K562 (cell line): ENCODE measurements around the gene ZNF385D. TPM values are rescaled to one million over a fixed set of nuclear protein-coding genes. Genes with fewer than 3 reads are reported as not detected.

Experiments used
- ATAC-seq: fragments of 200-7000 bp; cut with Tn5 transposase; 3 replicates; pipeline ENCODE4 v1.9.1; 2020; ENCODE audit warnings: moderate library complexity
- BruUV-seq: library from RNA; stranded (reverse); fragments of 400-500 nt; replicated peaks from 2 replicates; lab custom pipeline; 2021; lab: Mats Ljungman, UMichigan
- CTCF ChIA-PET: fragments of 300-600 bp; formaldehyde crosslinking; extraction: SDS; loops from one replicate; lab custom pipeline; 2021; ENCODE audit warnings: low intra/inter-chr PET ratio; lab: Yijun Ruan, JAX
- POLR2A ChIA-PET: fragments of 300-600, 350-650 bp; sonication (Branson Sonifier 250); formaldehyde crosslinking; extraction: SDS; loops from one replicate; lab custom pipeline; 2021; ENCODE audit warnings: antibody characterized with exemption, inconsistent platforms; lab: Yijun Ruan, JAX
- DNase-seq, 4 experiments: peaks; one replicate each; pipeline versions ENCODE4 v3.0.0 to v3.0.0-alpha.2; 2011 to 2018; ENCODE audit warnings: low spot score in 3 of 4, mixed read lengths in 3 of 4; ENCODE audit errors: extremely low read depth in 1 of 4
- FAIRE-seq: peaks from 2 replicates; lab custom pipeline; 2011; peaks lifted over from hg19 to GRCh38; lab: Jason Lieb, UNC
- H2AFZ ChIP-seq: 2 replicates; pipeline ENCODE4 v1.6.0; 2011; ENCODE audit warnings: low read depth, low read length, control low read depth, inconsistent platforms
- H3K27ac ChIP-seq: fragments of 200-600 bp; 3 replicates; pipeline ENCODE4 v1.8.0; 2011; ENCODE audit warnings: low read depth, mild to moderate bottlenecking, control low read depth, inconsistent platforms, low read length, moderate library complexity, mixed read lengths; ENCODE audit errors: extremely low read depth
- H3K27me3 ChIP-seq, 2 experiments: fragments of 300-600 bp in 1 of 2; 2 replicates in 1 of 2; 3 replicates in 1 of 2; pipeline versions ENCODE4 v1.6.0 to v1.8.0; 2011; ENCODE audit warnings: inconsistent platforms in 2 of 2, low read length in 2 of 2, mild to moderate bottlenecking in 1 of 2, mixed read lengths in 1 of 2, moderate library complexity in 1 of 2; ENCODE audit not compliant: control insufficient read depth in 2 of 2, insufficient read depth in 2 of 2
- H3K36me3 ChIP-seq: fragments of 300-600 bp; 3 replicates; pipeline ENCODE4 v1.8.0; 2011; ENCODE audit warnings: mild to moderate bottlenecking, low read length, inconsistent platforms; ENCODE audit not compliant: control insufficient read depth, insufficient read depth
- H3K4me1 ChIP-seq, 2 experiments: fragments of 200-600 bp in 1 of 2; replicated peaks in 1 of 2; 2 replicates in 1 of 2; 3 replicates in 1 of 2; pipeline versions ENCODE4 v1.5.1 to v1.8.0; 2011; ENCODE audit warnings: inconsistent platforms in 2 of 2, low read length in 2 of 2, mild to moderate bottlenecking in 1 of 2, mixed read lengths in 1 of 2, moderate library complexity in 1 of 2; ENCODE audit not compliant: control insufficient read depth in 2 of 2, insufficient read depth in 2 of 2
- H3K4me2 ChIP-seq: 2 replicates; pipeline ENCODE4 v1.6.1; 2011; ENCODE audit warnings: low read length, control low read depth, inconsistent platforms, mixed read lengths; ENCODE audit not compliant: insufficient read depth
- H3K4me3 ChIP-seq: fragments of 200-600 bp; sonication (generic), shearing (Covaris generic); 2 replicates; pipeline ENCODE4 v1.5.1; 2016; ENCODE audit warnings: control low read depth, inconsistent platforms
- H3K79me2 ChIP-seq: fragments of 200-600 bp; 3 replicates; pipeline ENCODE4 v1.8.0; 2011; ENCODE audit warnings: low read length, inconsistent platforms; ENCODE audit not compliant: control insufficient read depth, insufficient read depth
- H3K9ac ChIP-seq, 2 experiments: 2 replicates each; pipeline versions ENCODE4 v1.6.0 to v1.6.1; 2011; ENCODE audit warnings: low read depth in 2 of 2, low read length in 2 of 2, control low read depth in 1 of 2, inconsistent platforms in 1 of 2, mild to moderate bottlenecking in 1 of 2, mixed read lengths in 1 of 2; ENCODE audit not compliant: insufficient read depth in 1 of 2
- H3K9me1 ChIP-seq: one replicate; pipeline ENCODE4 v1.6.0; 2011; ENCODE audit warnings: inconsistent platforms, mild to moderate bottlenecking, low read length, moderate library complexity; ENCODE audit not compliant: control insufficient read depth, insufficient read depth
- H3K9me3 ChIP-seq: replicated peaks from 2 replicates; pipeline ENCODE4 v1.5.1; 2011; ENCODE audit warnings: low read depth, low read length, inconsistent platforms; ENCODE audit not compliant: control insufficient read depth, insufficient read depth
- H4K20me1 ChIP-seq: replicated peaks from 2 replicates; pipeline ENCODE4 v1.6.1; 2011; ENCODE audit warnings: low read length, inconsistent platforms, mixed read lengths; ENCODE audit not compliant: control insufficient read depth, insufficient read depth
- CEBPG ChIP-seq, 3 experiments: fragments of 200-800 bp in 1 of 3; sonication (Bioruptor generic) in 1 of 3; sonication (generic) in 1 of 3; formaldehyde crosslinking in 1 of 3; IDR thresholded peaks in 2 of 3; conservative IDR thresholded peaks in 1 of 3; 2 replicates each; pipeline versions ENCODE4 v1.6.1 to v1.8.0; 2016 to 2022; ENCODE audit warnings: missing compliant biosample characterization in 2 of 3, missing genetic modification characterization in 2 of 3, mild to moderate bottlenecking in 1 of 3, missing genetic modification reagents in 1 of 3
- GABPB1 ChIP-seq: sonication (generic); formaldehyde crosslinking; IDR thresholded peaks from 2 replicates; pipeline ENCODE4 v1.8.0; 2022; ENCODE audit warnings: mild to moderate bottlenecking, missing genetic modification reagents
- HMG20B ChIP-seq: fragments of 250-450 bp; sonication (Bioruptor Pico); IDR thresholded peaks from 2 replicates; pipeline ENCODE4 v1.5.0; 2021; ENCODE audit warnings: mild to moderate bottlenecking
- HMGN3 ChIP-seq: IDR thresholded peaks from 2 replicates; pipeline ENCODE4 v1.6.1; 2011; ENCODE audit warnings: borderline replicate concordance, low read depth, mild to moderate bottlenecking, mixed read lengths, low read length; ENCODE audit not compliant: insufficient read length; ENCODE audit errors: extremely low read depth
- MEF2A ChIP-seq: IDR thresholded peaks from 2 replicates; pipeline ENCODE4 v1.6.1; 2011; ENCODE audit warnings: low read depth, mild to moderate bottlenecking, low read length, moderate library complexity; ENCODE audit not compliant: control insufficient read depth
- NCOA4 ChIP-seq: fragments of 450-650 bp; IDR thresholded peaks from 2 replicates; pipeline ENCODE4 v1.6.1; 2018; ENCODE audit warnings: mild to moderate bottlenecking; ENCODE audit not compliant: partially characterized antibody
- PHTF2 ChIP-seq: fragments of 250-450 bp; sonication (Bioruptor Pico); IDR thresholded peaks from 2 replicates; pipeline ENCODE4 v1.5.0; 2021; ENCODE audit warnings: mild to moderate bottlenecking
- TARDBP ChIP-seq: fragments of 450-650 bp; IDR thresholded peaks from 2 replicates; pipeline ENCODE4 v1.6.1; 2016
- ZNF324 ChIP-seq: fragments of 250-450 bp; sonication (Bioruptor Pico); IDR thresholded peaks from 2 replicates; pipeline ENCODE4 v1.4.0; 2020; ENCODE audit warnings: mild to moderate bottlenecking
- ZNF384 ChIP-seq: IDR thresholded peaks from 2 replicates; pipeline ENCODE4 v1.6.1; 2012; ENCODE audit warnings: low read depth, low read length, improper control_type of control experiment
- ZNF785 ChIP-seq: fragments of 250-450 bp; sonication (Bioruptor Pico); IDR thresholded peaks from 2 replicates; pipeline ENCODE4 v1.4.0; 2020; ENCODE audit warnings: mild to moderate bottlenecking
- WGBS: fragments of 100-300 bp; shearing (Covaris generic); methylation state at CpG from one replicate; pipeline ENCODE4 v1.1.6; 2016; ENCODE audit warnings: low coverage, mixed read lengths; ENCODE audit not compliant: insufficient coverage; ENCODE audit errors: missing lambda C conversion rate; 5-methylcytosine and 5-hydroxymethylcytosine counted together
- in situ Hi-C: fragments of 300-500 bp; cut with MboI; formaldehyde crosslinking; loops from 4 replicates; pipeline ENCODE4 v1.15.0; 2018; ENCODE audit warnings: inconsistent platforms, mixed read lengths
- intact Hi-C: fragments of 100-400 bp; cut with micrococcal nuclease; formaldehyde crosslinking; loops from 2 replicates; pipeline ENCODE4 v1.14.2; 2022
- polyA plus RNA-seq, 8 experiments: library from polyadenylated mRNA; depleted of rRNA in 4 of 8; stranded (reverse) in 5 of 8; unstranded in 3 of 8; fragments of >200 nt; fragmentation: Nextera tagmentation in 2 of 8; fragmentation: Illumina TruSeq in 1 of 8; extraction: Ambion mirVana in 2 of 8; extraction: Trizol in 1 of 8; gene quantifications; 2 replicates each; pipeline versions ENCODE4 v1.2.1 to v1.2.3, GENCODE V29; 2011 to 2014; ENCODE audit warnings: inconsistent platforms in 1 of 8, missing spikeins in 1 of 8
- total RNA-seq, 7 experiments: library from RNA; depleted of rRNA in 6 of 7; stranded (reverse); fragments of >200 nt in 6 of 7; fragmentation: Illumina TruSeq in 2 of 7; extraction: Trizol in 2 of 7; gene quantifications; 2 replicates each; pipeline versions ENCODE4 v1.2.1 to v1.2.3, GENCODE V29; 2011 to 2021; ENCODE audit warnings: low replicate concordance in 1 of 7
- TF ChIP-seq, protein P1 (sequence below): sonication (generic); formaldehyde crosslinking; IDR thresholded peaks from 2 replicates; pipeline ENCODE4 v1.8.0; 2022; ENCODE audit warnings: missing genetic modification reagents, mild to moderate bottlenecking, moderate library complexity, borderline replicate concordance
- TF ChIP-seq, protein P2 (sequence below): sonication (generic); formaldehyde crosslinking; IDR thresholded peaks from 2 replicates; pipeline ENCODE4 v1.8.1; 2023; ENCODE audit warnings: mild to moderate bottlenecking, missing genetic modification reagents

Gene ZNF385D
- total and polyA plus RNA-seq, 9 of the 15 experiments (the other 6 are each of a cell fraction or from before 2014, with no cell fraction given) = 0.14 to 1.7 (median 0.51) TPM

DNA sequence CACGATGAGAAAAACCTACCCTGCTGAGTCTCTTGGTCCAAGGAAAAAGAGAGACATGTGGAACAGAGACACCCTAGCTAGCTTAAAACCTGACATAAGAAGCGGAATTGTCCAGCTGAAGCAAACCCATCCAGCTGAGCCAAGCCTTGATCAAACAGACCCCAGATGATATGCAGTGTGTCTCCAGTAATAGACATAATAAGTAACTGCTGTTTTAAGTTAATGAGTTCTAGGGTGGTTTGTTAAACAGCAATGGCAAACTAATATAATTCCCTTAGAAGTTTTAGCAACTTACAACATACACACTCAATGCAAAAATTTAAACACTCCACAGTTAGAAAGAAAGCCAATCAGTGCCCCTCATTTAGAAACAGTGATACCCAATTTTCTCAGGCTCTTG, 26.8 kb upstream of the ZNF385D start:
- ATAC-seq = no peak

More for the DNA sequence above, 26.8 kb upstream of the ZNF385D start:
- H3K36me3 ChIP-seq = no peaks in the 10 kb centered on the region
- no peaks in the 10 kb centered on the region for H3K27me3 ChIP-seq
- H3K4me1 ChIP-seq = no peaks in the 10 kb centered on the region
- no peaks in the 10 kb centered on the region for H3K9me1 ChIP-seq
- 0% methylated on average over 2 of the region's 2 CpGs for WGBS
- H4K20me1 ChIP-seq = no peaks in the 10 kb centered on the region
- no peaks in the 10 kb centered on the region for H3K9me3 ChIP-seq
- no peak overlapping the region for H3K4me2 ChIP-seq
- POLR2A ChIA-PET = no interaction called here
- BruUV-seq = no TSS peak
- H3K9ac ChIP-seq = no peak overlapping the region
- FAIRE-seq (no peak), DNase-seq (no peak)
- TF ChIP-seq ZNF785 (CRISPR knock-in tag) (no peak), MEF2A (no peak), ZNF384 (no peak), NCOA4 (no peak), CEBPG (CRISPR knock-in tag; IDR thresholded peaks at IDR 0.05) (no peak), CEBPG (tag; conservative IDR thresholded peaks at IDR 0.05 in 1 of 2, IDR thresholded peaks at IDR 0.05 in 1 of 2) (no peak), HMG20B (CRISPR knock-in tag) (no peak), ZNF324 (CRISPR knock-in tag) (no peak), HMGN3 (no peak), PHTF2 (no peak), TARDBP (no peak), GABPB1 (CRISPR knock-in tag) (no peak)
- TF ChIP-seq, protein P1, sequence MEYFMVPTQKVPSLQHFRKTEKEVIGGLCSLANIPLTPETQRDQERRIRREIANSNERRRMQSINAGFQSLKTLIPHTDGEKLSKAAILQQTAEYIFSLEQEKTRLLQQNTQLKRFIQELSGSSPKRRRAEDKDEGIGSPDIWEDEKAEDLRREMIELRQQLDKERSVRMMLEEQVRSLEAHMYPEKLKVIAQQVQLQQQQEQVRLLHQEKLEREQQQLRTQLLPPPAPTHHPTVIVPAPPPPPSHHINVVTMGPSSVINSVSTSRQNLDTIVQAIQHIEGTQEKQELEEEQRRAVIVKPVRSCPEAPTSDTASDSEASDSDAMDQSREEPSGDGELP = no peak
- TF ChIP-seq, protein P2, sequence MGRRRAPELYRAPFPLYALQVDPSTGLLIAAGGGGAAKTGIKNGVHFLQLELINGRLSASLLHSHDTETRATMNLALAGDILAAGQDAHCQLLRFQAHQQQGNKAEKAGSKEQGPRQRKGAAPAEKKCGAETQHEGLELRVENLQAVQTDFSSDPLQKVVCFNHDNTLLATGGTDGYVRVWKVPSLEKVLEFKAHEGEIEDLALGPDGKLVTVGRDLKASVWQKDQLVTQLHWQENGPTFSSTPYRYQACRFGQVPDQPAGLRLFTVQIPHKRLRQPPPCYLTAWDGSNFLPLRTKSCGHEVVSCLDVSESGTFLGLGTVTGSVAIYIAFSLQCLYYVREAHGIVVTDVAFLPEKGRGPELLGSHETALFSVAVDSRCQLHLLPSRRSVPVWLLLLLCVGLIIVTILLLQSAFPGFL (CRISPR knock-in tag) = no peak
- intact Hi-C loops = no loop called here
- no peak overlapping the region for H2AFZ ChIP-seq
- CTCF ChIA-PET = no interaction called here
- H3K4me3 ChIP-seq = no peak overlapping the region
- H3K79me2 ChIP-seq = no peaks in the 10 kb centered on the region
- in situ Hi-C loops = no loop called here
- no peak overlapping the region for H3K27ac ChIP-seq
